Neuronal stem cell (in vitro differentiated cells): Measurements from ENCODE around the gene MACROD2.

ENCODE experiments used
- DNase-seq: peaks from one replicate; pipeline ENCODE4 v3.0.0-alpha.2; 2013; ENCODE audit warnings: low spot score
- H2AFZ ChIP-seq: one replicate; pipeline ENCODE4 v1.6.1; 2013; ENCODE audit warnings: mild to moderate bottlenecking, low read length, inconsistent platforms
- H2AK5ac ChIP-seq: 2 replicates; pipeline ENCODE4 v1.6.1; 2013; ENCODE audit warnings: low read depth, mild to moderate bottlenecking, inconsistent platforms, low read length, moderate library complexity, mixed read lengths
- H2BK120ac ChIP-seq: 2 replicates; pipeline ENCODE4 v1.6.1; 2013; ENCODE audit warnings: low read depth, mild to moderate bottlenecking, inconsistent platforms, low read length, moderate library complexity, mixed read lengths
- H2BK12ac ChIP-seq: one replicate; pipeline ENCODE4 v1.6.1; 2013; ENCODE audit warnings: low read length, inconsistent platforms
- H2BK15ac ChIP-seq: 2 replicates; pipeline ENCODE4 v1.6.1; 2013; ENCODE audit warnings: mild to moderate bottlenecking, low read length, inconsistent platforms, mixed read lengths
- H2BK5ac ChIP-seq: one replicate; pipeline ENCODE4 v1.6.1; 2013; ENCODE audit warnings: inconsistent platforms, mild to moderate bottlenecking, low read length, moderate library complexity
- H3K14ac ChIP-seq: one replicate; pipeline ENCODE4 v1.6.1; 2013; ENCODE audit warnings: low read length, inconsistent platforms
- H3K18ac ChIP-seq: 2 replicates; pipeline ENCODE4 v1.6.1; 2013; ENCODE audit warnings: low read length, inconsistent platforms
- H3K23ac ChIP-seq: 2 replicates; pipeline ENCODE4 v1.6.1; 2013; ENCODE audit warnings: low read depth, mild to moderate bottlenecking, mixed read lengths, low read length, inconsistent platforms; ENCODE audit not compliant: poor library complexity
- H3K27ac ChIP-seq: replicated peaks from 3 replicates; pipeline ENCODE4 v1.5.1; 2013; ENCODE audit warnings: low read length, inconsistent platforms
- H3K27me3 ChIP-seq, 3 experiments: 2 replicates each; pipeline ENCODE4 v1.6.1; 2013; ENCODE audit warnings: low read length in 3 of 3, mild to moderate bottlenecking in 2 of 3, inconsistent platforms in 1 of 3, low read depth in 1 of 3, mixed read lengths in 1 of 3, moderate library complexity in 1 of 3; ENCODE audit not compliant: control insufficient read depth in 3 of 3, insufficient read depth in 3 of 3
- H3K36me3 ChIP-seq, 2 donors: replicated peaks in 1 of 2; 2 replicates each; pipeline ENCODE4 v1.6.1; 2013; ENCODE audit warnings: low read length in 2 of 2; ENCODE audit not compliant: control insufficient read depth in 2 of 2, insufficient read depth in 2 of 2
- H3K4ac ChIP-seq: 2 replicates; pipeline ENCODE4 v1.6.1; 2013; ENCODE audit warnings: inconsistent platforms, mild to moderate bottlenecking, low read length, moderate library complexity
- H3K4me1 ChIP-seq, 2 donors: 1 replicate in 1 of 2; 2 replicates in 1 of 2; pipeline ENCODE4 v1.6.1; 2013; ENCODE audit warnings: low read length in 2 of 2, low read depth in 1 of 2; ENCODE audit not compliant: control insufficient read depth in 2 of 2, insufficient read depth in 1 of 2
- H3K4me2 ChIP-seq: one replicate; pipeline ENCODE4 v1.6.1; 2013; ENCODE audit warnings: mild to moderate bottlenecking, low read length, inconsistent platforms; ENCODE audit not compliant: insufficient read depth, poor library complexity, severe bottlenecking
- H3K4me3 ChIP-seq, 2 donors: 2 replicates each; pipeline ENCODE4 v1.5.1; 2013; ENCODE audit warnings: low read length in 2 of 2, mild to moderate bottlenecking in 2 of 2, inconsistent platforms in 1 of 2, moderate library complexity in 1 of 2
- H3K79me1 ChIP-seq: one replicate; pipeline ENCODE4 v1.6.1; 2013; ENCODE audit warnings: low read depth, mild to moderate bottlenecking, inconsistent platforms, low read length, moderate library complexity
- H3K9ac ChIP-seq: one replicate; pipeline ENCODE4 v1.6.1; 2013; ENCODE audit warnings: mild to moderate bottlenecking, low read depth, low read length, inconsistent platforms; ENCODE audit not compliant: poor library complexity
- H3K9me3 ChIP-seq, 2 donors: replicated peaks in 1 of 2; 2 replicates each; pipeline versions ENCODE3 to v1.6.1; 2013; ENCODE audit warnings: low read length in 2 of 2, mild to moderate bottlenecking in 2 of 2, inconsistent platforms in 1 of 2, low read depth in 1 of 2, mixed read lengths in 1 of 2, moderate library complexity in 1 of 2; ENCODE audit not compliant: control insufficient read depth in 2 of 2, insufficient read depth in 1 of 2
- H4K8ac ChIP-seq: one replicate; pipeline ENCODE4 v1.6.1; 2013; ENCODE audit warnings: low read depth, mild to moderate bottlenecking, inconsistent platforms, low read length, moderate library complexity
- H4K91ac ChIP-seq: one replicate; pipeline ENCODE4 v1.6.1; 2013; ENCODE audit warnings: low read length, low read depth, mild to moderate bottlenecking, inconsistent platforms; ENCODE audit not compliant: poor library complexity
- WGBS, 2 donors: extraction: QIAGEN DNeasy Blood & Tissue Kit; methylation state at CpG; one replicate each; pipeline ENCODE4 v1.1.7; 2013; ENCODE audit warnings: missing lambda C conversion rate in 2 of 2, mixed read lengths in 1 of 2; ENCODE audit not compliant: insufficient read length in 2 of 2, insufficient replicate concordance in 1 of 2; ENCODE audit errors: extremely low coverage in 2 of 2; 5-methylcytosine and 5-hydroxymethylcytosine counted together

The MACROD2 gene

GRCh38 chr20:16013631-16014030, 2018.3 kb downstream of the MACROD2 start:
- Histone ChIP-seq H2AFZ (no peak overlapping the region), H4K8ac (no peak overlapping the region), H4K91ac (no peak overlapping the region), H3K14ac (no peak overlapping the region), H3K4me3 (no peak overlapping the region), H3K9me3 (peaks cover 0 to 4% of the 10 kb centered on the region in 2 donors), H3K23ac (no peak overlapping the region), H2BK120ac (no peak overlapping the region), H3K4me1 (peaks cover 1 to 2% of the 10 kb centered on the region in 2 donors), H3K18ac (no peak overlapping the region), H3K4ac (no peak overlapping the region), H3K9ac (no peak overlapping the region), H2AK5ac (no peak overlapping the region), H3K79me1 (no peaks in the 10 kb centered on the region), H3K36me3 (no peaks in the 10 kb centered on the region), H3K27me3 (peaks cover 0 to 2% (median 0%) of the 10 kb centered on the region in 3 experiments), H2BK12ac (no peak overlapping the region), H2BK5ac (no peak overlapping the region), H2BK15ac (no peak overlapping the region), H3K27ac (no peak overlapping the region), H3K4me2 (no peak overlapping the region)
- WGBS, 2 donors, result no CpG with 5 or more reads among the region's 4 CpGs
- no peak for DNase-seq

- no peak overlapping the region for H3K14ac ChIP-seq
- WGBS, 2 donors, result no CpG with 5 or more reads among the region's 2 CpGs
- H3K79me1 ChIP-seq, result no peaks in the 10 kb centered on the region
- H2BK15ac ChIP-seq, result no peak overlapping the region
- no peak overlapping the region for H2AFZ ChIP-seq
- H3K4me1 ChIP-seq, result peaks cover 1 to 2% of the 10 kb centered on the region in 2 donors
- H3K9ac ChIP-seq, result no peak overlapping the region
- H3K36me3 ChIP-seq, result no peaks in the 10 kb centered on the region
- no peak overlapping the region for H2BK12ac ChIP-seq
- peaks cover 0 to 4% of the 10 kb centered on the region in 2 donors for H3K9me3 ChIP-seq
- peaks cover 0 to 2% (median 0%) of the 10 kb centered on the region in 3 experiments for H3K27me3 ChIP-seq
- no peak overlapping the region for H3K23ac ChIP-seq
- H2BK5ac ChIP-seq, result no peak overlapping the region
- H3K4me3 ChIP-seq, result no peak overlapping the region
- H3K4ac ChIP-seq, result no peak overlapping the region
- no peak overlapping the region for H4K8ac ChIP-seq
- no peak overlapping the region for H3K27ac ChIP-seq
- no peak overlapping the region for H2AK5ac ChIP-seq
- H4K91ac ChIP-seq, result no peak overlapping the region
- H3K4me2 ChIP-seq, result no peak overlapping the region
- no peak for DNase-seq
- H2BK120ac ChIP-seq, result no peak overlapping the region
- H3K18ac ChIP-seq, result no peak overlapping the region
Observed at GRCh38 chr20:16014436-16014835, 2019.1 kb downstream of the MACROD2 start.

- no peak overlapping the region for H3K9ac ChIP-seq
- H3K27me3 ChIP-seq, result no peaks in the 10 kb centered on the region
- H2BK12ac ChIP-seq, result no peak overlapping the region
- H3K14ac ChIP-seq, result no peak overlapping the region
- H3K4me3 ChIP-seq, result no peak overlapping the region
- H4K91ac ChIP-seq, result no peak overlapping the region
- H3K4me2 ChIP-seq, result no peak overlapping the region
- H3K18ac ChIP-seq, result no peak overlapping the region
- no peak overlapping the region for H2AFZ ChIP-seq
- no peak overlapping the region for H2BK120ac ChIP-seq
- no peaks in the 10 kb centered on the region for H3K79me1 ChIP-seq
- no peak overlapping the region for H2AK5ac ChIP-seq
- H3K36me3 ChIP-seq, result no peaks in the 10 kb centered on the region
- no peak overlapping the region for H4K8ac ChIP-seq
- no peak overlapping the region for H3K27ac ChIP-seq
- no CpG with 5 or more reads among the region's 1 CpG for WGBS, 2 donors
- no peak overlapping the region for H2BK5ac ChIP-seq
- no peak overlapping the region for H2BK15ac ChIP-seq
- no peak overlapping the region for H3K4ac ChIP-seq
- H3K9me3 ChIP-seq, result no peaks in the 10 kb centered on the region
- no peak overlapping the region for H3K23ac ChIP-seq
- no peaks in the 10 kb centered on the region for H3K4me1 ChIP-seq
- no peak for DNase-seq
Observed at GRCh38 chr20:16017656-16018055, 2022.3 kb downstream of the MACROD2 start.

GRCh38 chr20:16018881-16019280, 2023.6 kb downstream of the MACROD2 start:
- no peak overlapping the region for H3K23ac ChIP-seq
- H3K4me1 ChIP-seq, result peaks cover 0 to 2% of the 10 kb centered on the region in 2 donors
- no peak overlapping the region for H2AFZ ChIP-seq
- no peak for DNase-seq
- H3K18ac ChIP-seq, result no peak overlapping the region
- no peaks in the 10 kb centered on the region for H3K36me3 ChIP-seq
- no peak overlapping the region for H3K4me2 ChIP-seq
- H2AK5ac ChIP-seq, result no peak overlapping the region
- H2BK15ac ChIP-seq, result no peak overlapping the region
- H2BK5ac ChIP-seq, result no peak overlapping the region
- H2BK120ac ChIP-seq, result no peak overlapping the region
- H3K14ac ChIP-seq, result no peak overlapping the region
- H2BK12ac ChIP-seq, result no peak overlapping the region
- no peak overlapping the region for H4K91ac ChIP-seq
- no peak overlapping the region for H3K9ac ChIP-seq
- no peaks in the 10 kb centered on the region for H3K9me3 ChIP-seq
- H4K8ac ChIP-seq, result no peak overlapping the region
- H3K27ac ChIP-seq, result no peak overlapping the region
- H3K4me3 ChIP-seq, result no peak overlapping the region
- no peak overlapping the region for H3K4ac ChIP-seq
- no peaks in the 10 kb centered on the region for H3K79me1 ChIP-seq
- H3K27me3 ChIP-seq, result no peaks in the 10 kb centered on the region
